ENCODE measurements around the gene DMXL2.
"Not testable (repeated sequence)": the region's sequence is repeated elsewhere in the genome, so short reads cannot be mapped to it uniquely, and the experiment has no call there.

DMXL2 gene

DNA sequence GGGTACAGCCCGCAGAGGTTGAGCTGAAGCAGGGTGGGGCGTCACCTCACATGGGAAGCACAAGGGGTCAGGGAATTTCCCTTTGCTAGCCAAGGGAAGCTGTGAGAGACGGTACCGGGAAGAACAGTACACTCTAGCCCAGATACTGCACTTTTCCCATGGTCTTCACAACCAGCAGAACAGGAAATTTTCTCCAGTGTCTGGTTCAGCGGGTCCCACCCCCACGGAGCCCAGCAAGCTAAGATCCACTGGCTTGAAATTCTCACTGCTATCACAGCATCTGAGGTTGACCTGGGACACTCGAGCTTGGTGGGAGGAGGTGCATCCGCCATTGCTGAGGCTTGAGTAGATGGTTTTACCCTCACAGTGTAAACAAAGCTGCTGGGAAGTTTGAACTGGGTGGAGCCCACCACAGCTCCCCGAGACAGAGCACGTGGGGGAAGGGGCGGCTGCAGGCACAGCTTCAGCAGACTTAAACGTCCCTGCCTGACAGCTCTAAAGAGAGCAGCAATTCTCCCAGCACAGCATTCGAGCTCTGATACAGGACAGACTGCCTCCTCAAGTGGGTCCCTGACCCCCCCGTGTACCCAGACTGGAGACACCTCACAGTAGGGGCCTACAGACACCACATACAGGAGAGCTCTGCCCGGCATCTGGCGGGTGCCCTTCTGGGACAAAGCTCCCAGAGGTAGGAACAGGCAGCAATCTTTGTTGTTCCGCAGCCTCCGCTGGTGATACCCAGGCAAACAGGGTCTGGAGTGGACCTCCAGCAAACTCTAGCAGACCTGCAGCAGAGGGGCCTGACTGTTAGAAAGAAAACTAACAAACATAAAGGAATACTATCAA, 53.4 kb downstream of the DMXL2 start:
- DNase-seq = not testable (repeated sequence)

GRCh38 chr15:51561271-51561670, 61.3 kb downstream of the DMXL2 start:
- DNase-seq = no peak

GRCh38 chr15:51558876-51559275, 63.7 kb downstream of the DMXL2 start:
- no peak for DNase-seq

GRCh38 chr15:51558411-51558810, 64.2 kb downstream of the DMXL2 start:
- DNase-seq = no peak

- DNase-seq = no peak
These were observed 71.7 kb downstream of the DMXL2 start for GRCh38 chr15:51550841-51551240.

GRCh38 chr15:51547656-51548055, 74.9 kb downstream of the DMXL2 start:
- no peak for DNase-seq

- no peak for DNase-seq
These were observed 85.5 kb downstream of the DMXL2 start for GRCh38 chr15:51536965-51537574.

DNA sequence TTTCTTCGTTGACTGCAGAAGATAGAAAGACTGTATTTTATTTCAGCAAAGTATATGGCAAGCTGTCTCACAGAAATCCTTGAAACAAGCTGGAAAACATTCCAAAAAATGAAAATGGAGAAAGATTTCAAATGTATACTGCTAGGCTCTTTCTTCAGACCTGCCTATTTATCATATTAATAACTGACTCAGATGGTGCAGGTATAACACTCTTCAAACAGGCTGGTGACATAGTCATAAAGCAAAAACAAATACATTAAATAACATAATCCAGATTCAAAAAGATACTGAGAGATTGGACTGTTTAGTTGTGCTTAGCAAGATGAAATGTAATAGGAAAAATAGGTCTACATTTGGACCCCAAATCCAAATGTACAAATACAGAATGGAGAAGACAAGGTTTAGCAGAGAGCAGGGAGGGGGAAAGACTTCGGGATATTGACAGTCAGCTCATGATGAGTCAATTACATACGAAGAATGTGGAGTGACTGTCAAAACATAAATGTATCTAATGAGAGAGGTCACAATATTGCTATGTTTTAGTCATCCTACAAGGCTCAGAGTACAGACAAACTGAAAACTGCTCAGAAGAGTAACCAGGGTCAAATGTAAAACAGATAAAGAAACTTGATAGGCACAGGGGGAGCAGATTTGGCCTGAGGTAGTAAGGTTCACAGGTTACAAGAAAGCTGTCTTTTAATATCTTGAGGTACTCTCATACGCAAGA, 88.7 kb downstream of the DMXL2 start:
- DNase-seq = no peak

GRCh38 chr15:51526955-51527354, 95.6 kb downstream of the DMXL2 start:
- DNase-seq = no peak

GRCh38 chr15:51524376-51524775, 98.2 kb downstream of the DMXL2 start:
- DNase-seq = no peak

DNA sequence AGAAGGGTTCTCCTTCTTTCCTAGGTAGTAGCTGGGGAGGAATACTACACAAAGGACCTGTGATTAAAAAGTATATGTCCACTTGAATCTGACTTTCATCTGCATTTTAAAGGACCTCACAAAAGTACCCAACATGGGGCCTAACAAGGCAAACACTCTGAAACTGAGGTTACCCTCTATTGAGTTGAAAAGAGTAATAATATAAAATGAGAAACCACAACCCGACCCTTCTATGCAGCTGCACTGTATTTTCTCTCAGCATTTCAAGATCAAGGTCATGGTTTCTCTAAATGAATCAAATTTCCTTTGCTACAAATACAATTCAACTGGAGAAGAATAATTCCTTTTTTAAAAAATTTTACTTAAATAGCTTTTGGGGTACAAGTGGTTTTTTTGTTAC, 106.3 kb downstream of the DMXL2 start:
- DNase-seq = no peak

- no peak for DNase-seq
These were observed 117.3 kb downstream of the DMXL2 start for GRCh38 chr15:51505251-51505650.

- DNase-seq = no peak
These were observed 119.6 kb downstream of the DMXL2 start for GRCh38 chr15:51503003-51503402.

DNA sequence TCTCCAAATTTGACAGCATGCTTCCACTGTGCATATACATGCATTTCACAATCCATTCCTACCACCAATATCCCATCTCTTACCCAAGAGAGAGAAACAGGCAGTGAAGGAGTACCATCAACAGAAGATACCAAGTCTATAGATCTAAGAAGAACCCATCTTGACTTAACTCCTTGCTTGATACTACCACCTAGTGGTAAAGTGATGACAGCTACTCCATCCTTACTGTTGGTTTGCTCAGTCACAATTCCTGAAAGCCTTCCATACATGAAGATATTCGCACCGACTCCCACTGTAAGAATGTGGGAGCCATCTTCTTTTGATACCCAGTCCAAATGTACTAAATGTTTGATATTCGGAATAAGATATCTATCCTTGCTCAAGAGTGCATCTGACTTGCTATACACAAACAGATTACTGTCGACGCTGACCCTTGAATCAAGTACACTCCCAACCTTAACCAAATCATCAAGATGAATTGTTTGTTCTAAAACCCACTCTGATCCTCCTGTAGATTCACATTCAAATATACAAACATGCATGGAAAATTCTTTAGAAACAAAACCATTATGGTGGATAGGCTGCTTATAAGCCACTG, 123.1 kb downstream of the DMXL2 start:
- DNase-seq = no peak

- DNase-seq = no peak
These were observed 124.8 kb downstream of the DMXL2 start for GRCh38 chr15:51497806-51498205.

DNA sequence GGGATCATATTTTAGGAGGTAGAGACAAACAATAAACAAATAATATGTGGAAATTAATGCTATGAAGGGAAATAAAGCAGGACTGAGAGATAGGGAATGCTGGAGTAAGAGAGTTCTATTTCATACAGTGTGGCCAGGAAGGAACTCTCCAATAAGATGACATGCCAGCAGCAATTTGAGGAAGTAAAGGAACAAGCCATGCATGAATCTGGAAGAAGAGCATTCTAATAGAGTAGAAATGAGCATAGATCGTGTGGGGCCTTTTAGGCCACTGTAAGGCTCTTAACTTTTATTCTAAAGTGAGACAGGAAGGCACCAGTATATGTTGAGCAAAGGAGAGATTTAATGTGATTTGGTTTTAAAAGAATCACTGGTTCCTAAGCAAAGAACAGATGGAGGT, 126.3 kb downstream of the DMXL2 start:
- DNase-seq = no peak

GRCh38 chr15:51494411-51495314, 127.9 kb downstream of the DMXL2 start:
- no peak for DNase-seq

DNA sequence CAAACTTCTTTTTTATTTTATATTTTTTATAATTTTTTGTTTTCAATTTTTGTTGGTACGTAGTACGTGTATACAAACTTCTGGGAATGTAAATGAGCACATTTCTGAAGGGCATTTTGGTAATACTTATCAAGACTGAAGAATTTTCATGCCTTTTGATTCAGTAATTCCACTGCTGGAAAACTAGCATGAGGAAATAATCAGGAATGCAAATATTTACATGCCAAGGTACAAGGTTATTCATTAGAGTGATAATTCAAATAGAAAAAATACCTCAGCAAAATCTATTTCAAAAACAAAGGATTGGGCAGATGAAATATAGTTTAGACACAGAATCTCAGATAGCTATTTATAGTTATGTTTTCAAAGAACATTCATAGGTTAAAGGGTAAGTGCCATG, 128.7 kb downstream of the DMXL2 start:
- DNase-seq = no peak

DNA sequence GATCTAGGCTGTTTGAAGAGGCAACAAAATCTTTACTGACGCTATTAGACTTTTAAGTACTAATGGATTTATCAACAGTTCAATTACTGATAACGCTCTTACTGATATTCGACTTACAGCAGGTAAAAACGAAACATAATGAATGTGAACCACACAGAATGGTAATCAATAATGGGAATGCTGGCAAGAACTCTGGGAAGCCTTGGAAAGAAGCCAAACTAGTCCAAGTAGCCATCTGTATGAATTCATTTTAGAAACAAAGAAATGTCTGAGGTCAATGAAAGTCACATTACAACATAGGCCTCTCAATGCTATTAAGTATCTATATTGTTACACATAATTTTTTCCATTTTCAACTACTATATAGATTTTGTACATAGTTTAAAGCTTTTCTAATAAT, 130.0 kb downstream of the DMXL2 start:
- no peak for DNase-seq

- no peak for DNase-seq
These were observed 130.6 kb downstream of the DMXL2 start for GRCh38 chr15:51491941-51492340.

DNA sequence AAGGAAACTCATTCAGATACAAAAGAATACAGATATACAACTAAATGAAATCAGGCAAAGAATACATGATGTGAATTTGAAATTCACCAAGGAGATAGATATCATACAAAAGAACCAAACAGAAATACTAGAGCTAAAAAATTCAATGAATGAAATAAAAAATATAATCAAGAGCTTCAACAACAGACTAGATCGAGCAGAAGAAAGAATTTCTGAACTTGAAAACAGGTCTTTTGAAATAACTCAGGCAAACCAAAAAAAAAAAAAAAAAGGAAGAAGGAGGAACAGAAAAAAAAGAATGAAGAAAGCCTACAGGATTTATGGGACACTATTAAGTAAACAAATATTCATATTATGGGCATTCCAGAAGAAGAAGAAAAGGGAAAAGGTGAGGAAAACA, 137.8 kb downstream of the DMXL2 start:
- DNase-seq = no peak

GRCh38 chr15:51483985-51484384, 138.6 kb downstream of the DMXL2 start:
- DNase-seq = no peak
